SK-N-MC (cell line): ENCODE results near the gene SIN3B.

ENCODE experiments used
- EZH2 ChIP-seq: fragments of 200-600 bp; sonication (generic); IDR thresholded peaks from one replicate; pipeline ENCODE4 v1.6.1; 2017; ENCODE audit warnings: antibody characterized with exemption
- POLR2AphosphoS5 ChIP-seq: IDR thresholded peaks from 2 replicates; pipeline ENCODE4 v1.6.1; 2012; ENCODE audit warnings: mild to moderate bottlenecking, low read depth, low read length, borderline replicate concordance

DNA sequence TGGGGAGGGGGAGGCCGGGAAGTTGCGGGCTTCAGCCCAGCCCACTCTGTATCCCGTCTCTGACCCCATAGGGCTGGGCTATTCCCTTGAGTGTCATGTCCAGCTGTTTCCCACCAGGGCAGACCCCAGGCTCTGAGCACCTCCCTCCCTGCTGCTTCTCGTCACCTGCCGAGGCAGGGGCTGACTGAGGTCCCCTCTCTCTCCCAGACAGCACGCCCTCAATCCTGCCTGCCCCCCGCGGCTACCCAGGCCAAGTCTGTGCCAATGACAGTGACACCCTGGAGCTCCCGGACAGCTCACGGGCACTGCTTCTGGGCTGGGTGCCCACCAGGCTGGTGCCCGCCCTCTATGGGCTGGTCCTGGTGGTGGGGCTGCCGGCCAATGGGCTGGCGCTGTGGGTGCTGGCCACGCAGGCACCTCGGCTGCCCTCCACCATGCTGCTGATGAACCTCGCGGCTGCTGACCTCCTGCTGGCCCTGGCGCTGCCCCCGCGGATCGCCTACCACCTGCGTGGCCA lies 60.2 kb downstream of the SIN3B start:
- no peak for TF ChIP-seq POLR2AphosphoS5
- no peak for TF ChIP-seq EZH2
